GM13976 (cell line): ENCODE data around the gene VTI1A.
"Not testable (repeated sequence)": the region's sequence is repeated elsewhere in the genome, so short reads cannot be mapped to it uniquely, and the experiment has no call there.

Experiments used
- DNase-seq: peaks from one replicate; pipeline ENCODE4 v3.0.0; 2012; ENCODE audit warnings: low spot score
- CTCF ChIP-seq: IDR thresholded peaks from 2 replicates; pipeline ENCODE4 v1.5.1; 2012; ENCODE audit warnings: borderline replicate concordance, mild to moderate bottlenecking; ENCODE audit not compliant: insufficient read depth; ENCODE audit errors: extremely low read depth, missing control alignments, control extremely low read depth
- in situ Hi-C: fragments of 300-500 bp; cut with MboI; formaldehyde crosslinking; loops from one replicate; pipeline ENCODE4 v1.12.0; 2022; ENCODE audit warnings: low sequenced_read_pairs, mixed read lengths, inconsistent platforms; ENCODE audit not compliant: unreplicated experiment

VTI1A gene

GRCh38 chr10:112492736-112493135, 45.7 kb downstream of the VTI1A start:
- no peak for DNase-seq
- TF ChIP-seq CTCF: no peak
- in situ Hi-C loops: loop anchor here (25.0 kb wide), 1 partner anchor 895 kb away; no protein-coding TSS in a partner anchor

GRCh38 chr10:112497347-112497950, 50.4 kb downstream of the VTI1A start:
- DNase-seq: no peak
- in situ Hi-C loops: loop anchor here (25.0 kb wide), 1 partner anchor 890 kb away; no protein-coding TSS in a partner anchor
- no peak for TF ChIP-seq CTCF

- no peak for TF ChIP-seq CTCF
- in situ Hi-C loops: loop anchor here (25.0 kb wide), 1 partner anchor 888 kb away; no protein-coding TSS in a partner anchor
- no peak for DNase-seq
These were observed 51.8 kb downstream of the VTI1A start for GRCh38 chr10:112498806-112499205.

- in situ Hi-C loops: loop anchor here (25.0 kb wide), 1 partner anchor 887 kb away; no protein-coding TSS in a partner anchor
- DNase-seq: not testable (repeated sequence)
These were observed 53.0 kb downstream of the VTI1A start for GRCh38 chr10:112499985-112500384.

- TF ChIP-seq CTCF: no peak
- in situ Hi-C loops: no loop called here
These were observed 55.5 kb downstream of the VTI1A start for GRCh38 chr10:112502536-112502935.

GRCh38 chr10:112503643-112504042, 56.6 kb downstream of the VTI1A start:
- in situ Hi-C loops: no loop called here
- no peak for TF ChIP-seq CTCF

More at GRCh38 chr10:112502536-112502935, 55.5 kb downstream of the VTI1A start:
- no peak for DNase-seq

GRCh38 chr10:112507046-112507445, 60.0 kb downstream of the VTI1A start:
- TF ChIP-seq CTCF: no peak
- in situ Hi-C loops: no loop called here
- DNase-seq: no peak

More at GRCh38 chr10:112503643-112504042, 56.6 kb downstream of the VTI1A start:
- no peak for DNase-seq
